HG03342 (cell line): ENCODE measurements around the gene MED15.
"Not testable (repeated sequence)": the region's sequence is repeated elsewhere in the genome, so short reads cannot be mapped to it uniquely, and the experiment has no call there.

ENCODE experiments used
- ATAC-seq: cut with Tn5 transposase; IDR thresholded peaks from one replicate; pipeline ENCODE4 v1.9.1; 2021; ENCODE audit warnings: mild to moderate bottlenecking, moderate library complexity; ENCODE audit not compliant: unreplicated experiment

Gene MED15

GRCh38 chr22:20507253-20508066 lies at the start of gene MED15:
MED15 (plus strand) TSS chr22:20507610; CDS start chr22:20507679, 69 bp downstream.
- peak; percentile 75 for ATAC-seq

- no peak for ATAC-seq
These were observed 48.8 kb upstream of the MED15 start for GRCh38 chr22:20458530-20459151.

GRCh38 chr22:20459152-20459542 lies 48.3 kb upstream of the MED15 start:
- ATAC-seq = no peak

DNA sequence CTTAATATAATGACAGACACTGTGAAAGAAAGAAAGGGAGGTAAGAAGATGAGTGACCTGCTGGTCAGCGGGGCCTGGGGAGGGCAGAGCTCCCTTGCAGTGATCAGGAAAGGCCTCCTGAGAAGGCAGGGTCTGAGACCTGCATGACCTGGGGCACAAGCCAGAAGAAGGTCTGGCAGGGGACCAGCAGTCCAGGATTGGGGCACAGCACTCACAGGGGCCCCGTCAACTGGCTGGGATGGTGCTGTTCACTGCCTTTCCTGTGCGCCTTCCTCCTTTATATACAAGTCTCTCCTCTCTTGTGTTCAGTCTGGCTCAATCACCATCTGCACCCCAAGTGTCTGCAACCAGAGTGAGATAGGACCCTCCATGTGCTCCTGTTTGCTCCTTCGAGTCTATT lies 47.5 kb upstream of the MED15 start:
- ATAC-seq = no peak

GRCh38 chr22:20463324-20464095 lies 43.9 kb upstream of the MED15 start:
- no peak for ATAC-seq

- no peak for ATAC-seq
These were observed 43.3 kb upstream of the MED15 start for GRCh38 chr22:20464096-20464614.

DNA sequence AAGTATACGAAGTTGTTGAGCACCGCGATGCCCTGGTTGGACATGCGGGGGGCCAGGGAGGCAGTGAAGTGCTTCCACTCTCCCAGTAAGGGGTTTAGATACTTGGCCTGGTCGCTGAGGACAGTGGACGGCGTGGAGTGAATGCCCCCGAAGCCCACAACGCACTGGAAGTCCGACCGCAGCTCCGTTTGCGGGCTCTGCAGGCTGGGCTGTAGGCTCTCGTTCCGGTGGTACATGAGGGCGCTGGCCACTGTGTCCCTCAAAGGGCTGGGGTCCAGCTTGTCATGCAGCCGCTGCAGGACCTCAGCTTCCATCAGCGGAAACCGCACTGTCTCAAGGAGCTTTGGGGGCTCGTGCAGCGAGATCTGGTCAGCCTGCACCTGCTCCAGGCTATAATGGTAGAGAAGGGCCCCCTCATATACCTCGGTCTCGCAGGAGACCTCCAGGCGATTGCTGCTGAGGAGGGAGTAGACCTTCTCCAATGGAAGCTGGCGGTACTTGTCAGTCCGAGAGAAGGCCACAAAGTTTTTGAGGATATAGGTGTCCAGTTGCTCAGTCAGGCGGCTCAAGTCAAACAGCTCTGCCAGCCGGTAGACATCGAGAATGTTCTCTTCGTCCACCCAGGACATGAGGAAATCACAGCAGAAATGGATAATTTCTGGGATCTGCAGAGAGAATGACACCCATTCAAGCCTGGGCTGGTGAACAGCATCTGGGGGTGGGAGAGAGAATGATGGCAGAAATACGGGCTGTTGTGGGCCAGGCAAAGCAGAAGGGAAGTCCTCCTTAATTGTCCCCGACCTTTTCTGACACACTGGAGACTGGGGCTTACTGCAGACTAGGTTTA lies 42.3 kb upstream of the MED15 start:
- ATAC-seq = no peak

DNA sequence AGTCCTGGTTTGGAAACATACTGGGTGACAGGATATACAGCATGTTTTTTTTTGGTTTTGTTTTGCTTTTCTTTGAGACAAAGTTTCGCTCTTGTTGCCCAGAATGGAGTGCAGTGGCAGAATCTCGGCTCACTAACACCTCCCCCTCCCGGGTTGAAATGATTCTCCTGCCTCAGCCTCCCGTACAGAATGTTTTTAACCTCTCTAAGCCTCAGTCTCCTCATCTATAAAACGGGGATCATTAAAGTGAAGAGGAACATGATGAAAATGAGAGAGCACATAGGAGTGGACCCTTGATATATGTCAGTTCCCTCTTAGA lies 41.7 kb upstream of the MED15 start:
- ATAC-seq = no peak

DNA sequence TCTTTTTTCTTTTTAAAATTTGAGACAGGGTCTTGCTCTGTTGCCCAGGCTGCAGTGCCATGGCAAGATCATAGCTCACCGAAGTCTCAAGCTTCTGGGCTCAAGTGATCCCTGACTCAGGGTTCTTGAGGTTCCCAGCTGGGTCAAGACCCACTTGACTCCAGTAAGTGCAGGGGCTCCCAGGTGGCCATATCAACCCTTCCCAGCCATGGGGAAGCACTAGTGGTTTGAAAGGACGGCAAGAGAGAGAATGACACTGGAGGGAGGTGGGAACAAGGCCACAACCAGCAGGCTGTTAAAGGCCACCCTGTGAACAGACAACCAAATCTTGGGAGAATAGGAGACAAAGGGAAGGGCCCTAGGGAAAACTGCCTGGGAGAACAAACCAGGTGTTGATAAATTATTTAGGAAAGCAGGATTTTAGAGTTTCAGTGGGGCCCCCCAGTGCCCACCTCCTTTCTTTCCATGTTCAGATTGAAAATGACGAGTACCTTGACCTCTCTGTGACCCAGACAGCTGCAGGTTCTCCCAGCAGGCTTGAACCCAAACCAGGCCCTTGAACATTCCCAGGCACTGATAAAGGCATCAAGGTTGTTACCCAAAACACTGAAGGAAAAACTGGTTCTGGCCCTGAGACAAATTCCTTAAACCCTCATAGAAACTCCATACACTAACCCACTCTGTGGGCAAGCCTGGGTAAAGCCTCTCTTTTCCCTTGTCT lies 40.6 kb upstream of the MED15 start:
- no peak for ATAC-seq

DNA sequence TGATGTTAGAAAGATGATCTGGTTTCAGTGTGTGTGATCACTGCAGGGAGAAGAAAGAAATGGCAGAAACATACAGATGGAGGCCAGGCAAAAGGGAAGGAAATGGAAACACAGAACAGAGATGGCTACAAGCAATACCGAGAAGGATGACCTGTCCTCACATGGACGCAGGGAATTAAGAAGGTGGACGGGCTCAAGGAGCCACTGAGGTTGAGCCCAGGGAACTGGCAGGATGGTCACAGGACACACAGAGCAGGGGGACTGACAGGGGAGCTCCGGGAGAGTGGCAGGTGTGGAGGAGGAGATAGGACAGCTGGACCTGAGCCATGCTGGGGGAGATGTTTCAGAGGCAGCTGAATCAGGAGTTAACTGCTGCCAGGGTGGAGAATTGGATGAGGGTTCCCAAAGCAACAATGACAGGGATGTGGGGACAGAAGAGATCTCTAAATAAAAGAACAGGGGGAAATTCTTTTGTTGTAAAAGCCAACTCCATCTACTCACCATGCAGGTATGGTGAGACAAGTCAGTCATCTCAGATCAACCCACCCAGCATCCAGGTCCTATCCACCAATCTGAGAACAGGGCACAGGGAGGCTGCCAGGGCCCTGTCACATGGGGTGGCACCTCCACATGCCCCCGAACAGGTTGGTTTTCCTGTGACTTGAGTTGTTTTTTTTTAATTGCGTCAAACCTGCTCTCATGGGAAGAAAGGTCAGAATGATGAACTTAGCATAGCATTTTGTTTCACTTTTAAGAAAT lies 38.1 kb upstream of the MED15 start:
- ATAC-seq = no peak

DNA sequence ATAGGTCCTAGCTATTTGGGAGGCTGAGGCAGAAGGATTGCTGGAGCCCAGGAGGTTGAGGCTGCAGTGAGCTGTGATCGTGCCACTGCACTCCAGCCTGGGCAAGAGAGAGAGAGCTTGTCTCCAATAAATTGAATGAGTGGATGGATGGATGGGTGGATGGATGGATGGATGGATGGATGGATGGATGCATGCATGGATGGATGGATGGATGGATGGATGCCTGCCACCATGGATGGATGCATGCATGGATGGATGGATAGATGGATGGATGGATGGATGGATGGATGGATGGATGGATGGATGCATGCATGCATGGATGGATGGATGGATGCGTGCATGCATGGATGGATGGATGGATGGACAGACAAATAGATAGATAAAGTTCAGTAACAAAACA lies 36.9 kb upstream of the MED15 start:
- not testable (repeated sequence) for ATAC-seq

DNA sequence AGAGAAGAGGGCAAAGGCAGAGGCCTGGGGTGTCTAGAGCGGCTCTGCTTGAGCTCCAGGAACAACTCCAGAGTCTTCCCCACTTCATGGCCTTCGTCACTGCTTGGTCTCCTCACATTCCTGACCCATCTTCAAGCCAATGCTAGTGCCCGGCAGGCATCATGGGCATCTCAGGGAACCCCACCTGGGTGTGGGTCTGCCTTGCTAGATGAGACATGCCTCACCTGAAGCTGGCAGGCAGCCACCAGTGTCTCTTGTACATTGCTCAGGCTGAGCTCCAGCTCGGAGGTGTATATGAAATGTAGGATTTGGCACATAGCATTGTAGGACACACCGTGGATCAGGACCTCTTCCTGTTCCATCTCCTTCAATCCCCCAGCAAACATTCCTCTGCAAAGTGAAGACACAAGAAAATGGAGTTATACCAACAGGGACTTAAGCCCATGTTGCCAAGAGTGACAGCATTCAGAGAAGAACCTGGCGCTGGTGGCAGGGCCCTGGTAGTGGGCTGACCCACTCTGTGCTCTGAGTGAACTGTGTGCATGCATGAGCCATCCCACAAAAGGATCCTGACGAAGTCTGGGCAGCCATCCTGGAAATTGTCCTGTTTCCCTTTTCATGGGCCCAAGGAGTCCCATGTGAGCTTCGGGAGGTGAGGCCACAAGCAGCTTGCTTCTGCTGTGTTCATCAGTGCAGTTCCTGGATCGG lies 36.1 kb upstream of the MED15 start:
- no peak for ATAC-seq

- ATAC-seq = no peak
These were observed 34.6 kb upstream of the MED15 start for GRCh38 chr22:20472629-20473442.

- no peak for ATAC-seq
These were observed 32.3 kb upstream of the MED15 start for GRCh38 chr22:20475115-20475436.

GRCh38 chr22:20475569-20475968 lies 31.8 kb upstream of the MED15 start:
- ATAC-seq = not testable (repeated sequence)

DNA sequence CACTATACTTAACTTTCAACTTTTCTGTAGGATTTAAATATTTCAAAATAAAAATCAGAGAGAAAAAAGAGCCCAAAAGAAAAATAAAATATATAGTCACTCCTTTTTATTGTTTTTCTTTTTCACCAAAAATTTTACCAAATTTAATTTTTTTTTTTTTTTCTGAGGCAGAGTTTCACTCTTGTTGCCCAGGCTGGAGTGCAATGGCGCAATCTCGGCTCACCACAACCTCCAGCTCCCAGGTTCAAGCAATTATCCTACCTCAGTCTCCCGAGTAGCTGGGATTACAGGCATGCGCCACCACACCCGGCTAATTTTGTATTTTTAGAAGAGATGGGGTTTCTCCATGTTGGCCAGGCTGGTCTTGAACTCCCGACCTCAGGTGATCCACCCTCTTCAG lies 29.4 kb upstream of the MED15 start:
- not testable (repeated sequence) for ATAC-seq

- no peak for ATAC-seq
These were observed 27.7 kb upstream of the MED15 start for GRCh38 chr22:20479612-20480196.

DNA sequence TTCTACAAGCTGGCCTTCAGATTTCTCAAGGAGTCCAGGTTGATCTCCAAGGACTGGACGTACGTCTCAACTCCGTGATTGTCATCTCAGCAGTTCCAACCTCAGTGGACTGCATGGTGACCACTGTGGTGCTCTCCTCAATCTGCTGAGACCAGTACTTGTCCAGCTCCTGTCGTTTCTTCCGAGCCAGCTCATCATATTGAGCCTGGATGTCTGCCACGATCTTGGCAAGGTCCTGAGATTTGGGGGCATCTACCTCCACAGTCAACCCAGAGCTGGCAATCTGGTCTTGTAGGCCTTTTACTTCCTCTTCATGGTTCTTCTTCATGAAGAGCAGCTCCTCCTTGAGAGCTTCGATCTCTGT lies 24.3 kb upstream of the MED15 start:
- ATAC-seq = not testable (repeated sequence)
